ENCODE results near the gene STK11IP.

Gene STK11IP

DNA sequence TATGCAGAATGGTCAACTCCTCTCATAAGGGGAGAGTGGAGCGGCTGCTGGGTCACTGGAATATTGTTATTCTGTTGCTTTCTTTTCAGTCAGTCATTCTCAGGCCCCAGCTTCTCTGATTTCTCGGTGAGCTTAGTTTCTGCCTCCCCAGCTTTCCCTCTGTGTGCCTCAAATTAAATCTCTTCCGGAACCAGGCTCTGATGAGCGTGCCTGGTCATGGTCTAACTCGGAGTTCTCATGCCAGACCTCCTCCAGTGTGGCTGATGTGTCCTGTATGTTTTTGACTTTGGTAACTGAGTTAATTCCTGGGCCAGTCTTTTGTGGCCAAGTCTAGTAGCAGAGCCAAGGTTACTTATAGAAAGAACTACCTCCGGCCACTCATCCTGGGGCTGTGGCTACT, 4.9 kb upstream of the STK11IP start:
- no peak for DNase-seq

DNA sequence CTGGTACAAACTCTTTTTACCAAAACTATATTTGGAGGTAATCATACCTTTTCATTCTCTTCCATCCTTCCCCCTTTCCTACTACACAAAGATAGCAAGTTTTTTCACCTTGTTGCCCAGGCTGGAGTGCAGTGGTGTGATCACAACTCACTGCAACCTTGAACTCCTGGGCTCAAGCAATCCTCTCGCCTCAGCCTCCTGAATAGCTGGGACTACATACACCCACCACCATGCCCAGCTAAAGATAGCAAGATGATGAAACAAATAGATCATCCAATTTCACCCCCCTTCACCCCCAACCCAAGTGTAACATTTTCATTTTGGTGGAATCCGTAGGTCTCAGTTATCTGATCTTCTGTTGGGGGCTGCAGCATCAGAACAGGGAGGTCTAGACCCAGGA, 4.5 kb upstream of the STK11IP start:
- no peak for DNase-seq

DNA sequence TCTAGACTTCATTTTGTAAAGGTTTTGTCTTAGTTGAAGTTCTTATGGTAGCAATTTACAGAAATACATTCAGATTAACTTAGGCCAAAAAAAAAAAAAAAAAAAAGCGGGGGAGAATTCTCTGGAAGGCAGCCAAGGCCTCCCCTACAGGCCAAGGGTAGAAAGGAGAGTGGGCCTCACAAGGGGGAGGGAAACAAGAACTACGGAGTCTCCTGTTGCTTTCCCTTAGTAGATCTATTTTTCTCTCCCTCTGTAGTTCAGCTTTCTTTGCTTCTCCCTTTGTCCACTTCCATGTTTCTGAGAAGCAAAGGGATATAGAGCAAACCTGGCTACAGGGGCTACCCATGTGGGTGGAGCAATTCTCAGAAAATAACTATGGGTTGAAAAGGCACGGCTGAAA, 2.4 kb upstream of the STK11IP start:
- DNase-seq: no peak

- DNase-seq: no peak
These were observed 604 bp upstream of the STK11IP start for GRCh38 chr2:219596954-219597551.

DNA sequence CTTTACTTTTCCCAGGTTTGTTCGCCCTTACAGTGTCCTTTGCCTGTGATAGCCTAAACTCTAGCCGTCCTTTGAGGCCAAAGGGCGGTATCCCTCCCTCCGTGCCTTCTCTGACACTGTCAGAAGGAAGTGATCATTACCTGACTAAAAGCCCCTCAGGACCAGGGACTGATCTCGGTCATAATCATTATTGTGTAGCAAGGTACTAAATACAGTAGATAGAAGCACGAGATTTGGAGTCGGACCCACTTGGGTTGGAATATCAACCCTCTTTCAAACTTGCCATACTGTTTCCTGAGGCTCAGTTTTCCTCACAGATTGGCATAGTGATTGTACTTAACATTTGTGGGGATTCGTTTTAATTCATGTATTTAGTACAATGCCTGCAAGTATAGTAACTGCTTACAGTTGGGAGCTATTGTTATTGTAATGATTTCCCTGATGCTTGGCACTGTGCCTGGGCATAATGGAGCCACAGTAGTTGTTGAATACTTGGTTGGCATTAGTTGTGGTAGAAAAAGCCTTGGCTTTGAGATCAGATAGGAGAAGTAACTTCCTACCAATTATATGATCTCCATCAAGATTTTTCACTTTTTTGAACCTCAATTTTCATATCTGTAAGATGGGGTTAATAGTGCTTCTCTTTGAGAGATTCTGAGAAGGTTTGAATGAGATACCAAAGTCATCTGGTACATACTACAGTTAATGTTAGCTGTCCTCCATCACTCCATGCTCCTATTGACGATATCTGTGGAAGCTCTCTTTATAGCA, 836 bp downstream of the STK11IP start:
- no peak for DNase-seq

GRCh38 chr2:219603771-219604170, 6.1 kb downstream of the STK11IP start:
- no peak for DNase-seq

DNA sequence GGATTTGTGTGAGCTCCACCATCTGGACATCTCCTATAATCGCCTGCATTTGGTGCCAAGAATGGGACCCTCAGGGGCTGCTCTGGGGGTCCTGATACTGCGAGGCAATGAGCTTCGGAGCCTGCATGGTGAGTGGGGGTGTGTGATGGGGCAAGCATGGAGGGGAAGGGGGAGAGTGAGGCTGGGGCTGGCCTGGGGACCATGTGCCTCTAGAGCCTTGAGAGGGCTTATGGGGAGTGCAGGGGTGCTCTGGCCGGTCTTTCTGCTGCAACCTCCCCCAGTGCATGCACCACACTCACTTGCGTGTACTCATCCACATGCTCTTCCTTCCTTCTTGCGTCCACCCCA, 7.9 kb downstream of the STK11IP start:
- no peak for DNase-seq

DNA sequence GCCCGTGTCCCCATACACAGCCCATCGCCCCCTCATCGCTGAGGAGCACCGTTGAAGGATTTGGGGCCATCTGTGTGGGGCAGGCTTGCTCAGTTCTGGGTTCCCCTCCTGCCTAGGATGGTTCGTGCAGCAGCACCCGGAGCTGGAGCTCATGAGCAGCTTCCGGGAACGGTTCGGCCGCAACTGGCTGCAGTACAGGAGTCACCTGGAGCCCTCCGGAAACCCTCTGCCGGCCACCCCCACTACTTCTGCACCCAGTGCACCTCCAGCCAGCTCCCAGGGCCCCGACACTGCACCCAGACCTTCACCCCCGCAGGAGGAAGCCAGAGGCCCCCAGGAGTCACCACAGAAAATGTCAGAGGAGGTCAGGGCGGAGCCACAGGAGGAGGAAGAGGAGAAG, 10.3 kb downstream of the STK11IP start:
- DNase-seq: no peak

DNA sequence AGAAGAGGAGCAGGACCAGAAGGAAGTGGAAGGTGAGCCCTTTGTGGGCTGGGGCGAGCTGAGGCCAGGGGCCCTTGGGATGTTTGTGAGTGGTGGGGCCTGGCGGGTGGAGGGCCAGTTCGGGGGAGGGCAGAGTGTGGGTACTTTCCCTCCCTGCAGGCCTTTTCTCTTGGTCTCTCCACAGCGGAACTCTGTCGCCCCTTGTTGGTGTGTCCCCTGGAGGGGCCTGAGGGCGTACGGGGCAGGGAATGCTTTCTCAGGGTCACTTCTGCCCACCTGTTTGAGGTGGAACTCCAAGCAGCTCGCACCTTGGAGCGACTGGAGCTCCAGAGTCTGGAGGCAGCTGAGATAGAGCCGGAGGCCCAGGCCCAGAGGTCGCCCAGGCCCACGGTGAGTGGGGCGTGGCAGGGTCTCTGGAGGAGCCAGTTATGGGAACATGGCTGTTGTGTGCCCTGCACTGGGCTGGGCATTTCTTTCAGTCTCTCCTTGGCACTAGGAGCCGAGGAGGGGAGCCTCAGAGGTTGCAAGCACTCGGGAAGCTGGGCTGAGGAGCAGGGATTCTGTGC, 10.8 kb downstream of the STK11IP start:
- no peak for DNase-seq

- DNase-seq: no peak
These were observed 11.6 kb downstream of the STK11IP start for GRCh38 chr2:219609149-219609750.

DNA sequence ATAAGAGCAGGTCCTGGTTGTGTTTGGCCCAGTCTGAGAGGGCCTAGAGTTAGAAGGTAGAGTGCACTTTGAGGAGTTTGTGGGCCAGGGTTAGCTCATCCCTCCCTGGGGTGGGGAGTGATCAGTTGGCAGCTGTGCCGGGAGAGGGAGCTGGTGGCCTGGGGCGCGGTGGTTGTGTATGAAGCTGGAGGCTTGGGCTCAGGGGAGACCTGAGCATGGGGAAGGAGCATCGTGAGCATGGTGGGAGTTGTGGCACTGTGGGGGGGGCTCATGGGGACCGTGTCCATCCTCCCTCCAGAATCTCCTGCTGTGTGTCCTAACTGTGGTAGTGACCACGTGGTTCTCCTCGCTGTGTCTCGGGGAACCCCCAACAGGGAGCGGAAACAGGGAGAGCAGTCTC, 13.6 kb downstream of the STK11IP start:
- no peak for DNase-seq

- DNase-seq: no peak
These were observed 14.4 kb downstream of the STK11IP start for GRCh38 chr2:219611866-219612576.

GRCh38 chr2:219612577-219613286, 15.1 kb downstream of the STK11IP start:
- no peak for DNase-seq

DNA sequence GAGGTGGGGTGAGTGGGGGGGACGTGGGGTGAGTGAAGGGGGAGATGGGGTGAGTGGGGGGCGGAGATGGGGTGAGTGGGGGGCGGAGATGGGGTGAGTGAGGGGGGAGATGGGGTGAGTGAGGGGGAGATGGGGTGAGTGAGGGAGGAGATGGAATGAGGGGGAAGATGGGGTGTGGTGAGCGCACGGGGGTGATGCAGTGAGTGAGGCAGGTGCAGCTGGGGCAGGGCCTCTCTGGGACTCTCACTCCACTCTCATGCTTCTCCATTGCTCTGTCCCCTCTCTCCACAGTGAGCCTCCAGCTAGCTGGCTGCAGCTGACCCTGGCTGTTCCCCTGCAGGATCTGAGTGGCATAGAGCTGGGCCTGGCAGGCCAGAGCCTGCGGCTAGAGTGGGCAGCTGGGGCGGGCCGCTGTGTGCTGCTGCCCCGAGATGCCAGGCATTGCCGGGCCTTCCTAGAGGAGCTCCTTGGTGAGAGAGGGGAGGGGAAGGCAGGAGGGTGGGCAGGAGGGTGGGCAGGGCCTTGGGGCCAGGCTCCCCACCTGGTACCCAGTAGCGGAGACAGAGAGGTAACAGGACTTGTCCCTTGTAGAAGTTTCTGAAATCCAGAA, 15.9 kb downstream of the STK11IP start:
- DNase-seq: no peak

- no peak for DNase-seq
These were observed 16.6 kb downstream of the STK11IP start for GRCh38 chr2:219614076-219614860.

GRCh38 chr2:219615036-219615435, 17.4 kb downstream of the STK11IP start:
- no peak for DNase-seq

GRCh38 chr2:219615894-219616293, 18.2 kb downstream of the STK11IP start:
- no peak for DNase-seq

- no peak for DNase-seq
These were observed 18.9 kb downstream of the STK11IP start for GRCh38 chr2:219616550-219616949.

- no peak for DNase-seq
These were observed 21.1 kb downstream of the STK11IP start for GRCh38 chr2:219618733-219619122.

GRCh38 chr2:219619235-219619634, 21.6 kb downstream of the STK11IP start:
- DNase-seq: no peak

DNA sequence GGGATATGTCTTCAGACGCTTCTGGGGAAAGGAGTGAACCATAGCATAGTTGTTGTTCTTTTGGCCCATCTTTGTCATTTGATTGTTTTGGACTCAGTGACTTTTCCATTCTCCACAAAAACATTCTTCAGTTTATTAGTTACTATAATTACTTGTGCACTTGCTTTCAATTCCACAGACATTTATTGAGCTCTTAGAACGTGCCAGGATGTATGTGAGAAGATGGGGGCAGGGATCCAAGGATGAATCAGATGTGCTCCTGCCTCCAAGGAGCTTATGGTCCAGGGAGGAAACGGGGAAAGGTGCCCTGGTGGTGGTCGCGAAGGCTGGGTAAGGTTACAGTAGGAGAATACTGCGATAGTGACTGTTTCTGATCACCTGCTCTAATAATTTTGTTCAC, 22.9 kb downstream of the STK11IP start:
- DNase-seq: no peak

GRCh38 chr2:219621935-219622334, 24.3 kb downstream of the STK11IP start:
- DNase-seq: no peak

Data from NCI-H226 (cell line).